ENCODE data around the gene KLRC4. TPM values are rescaled to one million over a fixed set of nuclear protein-coding genes. Genes with fewer than 3 reads are reported as not detected.
"Not testable (repeated sequence)": the region's sequence is repeated elsewhere in the genome, so short reads cannot be mapped to it uniquely, and the experiment has no call there.

Gene KLRC4
- total RNA-seq, 6 experiments from 2014 or later: not detected

- no peaks in the 10 kb centered on the region; the same call in 1 of the 2 replicates for H3K27me3 Mint-ChIP-seq (ENCODE audit: insufficient read depth)
- no peak for TF ChIP-seq CTCF (IDR thresholded peaks at IDR 0.05)
- H3K36me3 Mint-ChIP-seq (ENCODE audit: low read depth): no peaks in the 10 kb centered on the region
- DNase-seq: no peak
- no peak overlapping the region for H3K4me3 Mint-ChIP-seq
- H3K4me1 Mint-ChIP-seq (ENCODE audit: low read depth): peaks cover 24% of the 10 kb centered on the region
- H3K27ac Mint-ChIP-seq: no peak overlapping the region
- no peaks in the 10 kb centered on the region for H3K9me3 Mint-ChIP-seq
Measured at GRCh38 chr12:10381928-10382628, 27.5 kb downstream of the KLRC4 start.

- not testable (repeated sequence) for H3K27ac Mint-ChIP-seq; H3K9me3 Mint-ChIP-seq; H3K4me3 Mint-ChIP-seq; H3K27me3 Mint-ChIP-seq (ENCODE audit: insufficient read depth); DNase-seq; H3K36me3 Mint-ChIP-seq (ENCODE audit: low read depth)
- peaks cover 13% of the 10 kb centered on the region; the same call in 1 of the 2 replicates for H3K4me1 Mint-ChIP-seq (ENCODE audit: low read depth)
Measured at GRCh38 chr12:10378737-10379136, 30.8 kb downstream of the KLRC4 start.

- no peaks in the 10 kb centered on the region for H3K9me3 Mint-ChIP-seq
- no peaks in the 10 kb centered on the region for H3K36me3 Mint-ChIP-seq (ENCODE audit: low read depth)
- no peak for DNase-seq
- peaks cover 2% of the 10 kb centered on the region for H3K27me3 Mint-ChIP-seq (ENCODE audit: insufficient read depth)
- H3K27ac Mint-ChIP-seq: no peak overlapping the region
- H3K4me1 Mint-ChIP-seq (ENCODE audit: low read depth): peaks cover 19% of the 10 kb centered on the region; the same call in 1 of the 2 replicates
- TF ChIP-seq CTCF (IDR thresholded peaks at IDR 0.05): no peak
- H3K4me3 Mint-ChIP-seq: no peak overlapping the region; the same call in 1 of the 2 replicates
Measured at GRCh38 chr12:10374624-10375018, 34.9 kb downstream of the KLRC4 start.

- peaks cover 19% of the 10 kb centered on the region; the same call in 1 of the 2 replicates for H3K4me1 Mint-ChIP-seq (ENCODE audit: low read depth)
- no peak for DNase-seq
Measured at GRCh38 chr12:10372559-10372958, 37.0 kb downstream of the KLRC4 start.

GRCh38 chr12:10371893-10372535, 37.5 kb downstream of the KLRC4 start:
- not testable (repeated sequence) for H3K27ac Mint-ChIP-seq; H3K4me3 Mint-ChIP-seq; H3K36me3 Mint-ChIP-seq (ENCODE audit: low read depth); H3K9me3 Mint-ChIP-seq; DNase-seq; H3K27me3 Mint-ChIP-seq (ENCODE audit: insufficient read depth)
- peaks cover 19% of the 10 kb centered on the region; the same call in 1 of the 2 replicates for H3K4me1 Mint-ChIP-seq (ENCODE audit: low read depth)

More at GRCh38 chr12:10372559-10372958, 37.0 kb downstream of the KLRC4 start:
- TF ChIP-seq CTCF (IDR thresholded peaks at IDR 0.05): no peak
- Mint-ChIP-seq H3K9me3 (no peaks in the 10 kb centered on the region), H3K27ac (no peak overlapping the region), H3K36me3 (ENCODE audit: low read depth) (peaks cover 8% of the 10 kb centered on the region; the same call in 1 of the 2 replicates), H3K4me3 (no peak overlapping the region), H3K27me3 (ENCODE audit: insufficient read depth) (peaks cover 2% of the 10 kb centered on the region)

GRCh38 chr12:10369557-10370415, 39.8 kb downstream of the KLRC4 start:
- Mint-ChIP-seq H3K27me3 (ENCODE audit: insufficient read depth) (no peaks in the 10 kb centered on the region; the same call in 1 of the 2 replicates), H3K4me1 (ENCODE audit: low read depth) (peaks cover 18% of the 10 kb centered on the region; the same call in 1 of the 2 replicates), H3K4me3 (no peak overlapping the region), H3K27ac (no peak overlapping the region), H3K9me3 (no peaks in the 10 kb centered on the region), H3K36me3 (ENCODE audit: low read depth) (peaks cover 8% of the 10 kb centered on the region; the same call in 1 of the 2 replicates)
- no peak for DNase-seq
- TF ChIP-seq CTCF (IDR thresholded peaks at IDR 0.05): no peak
